Activated naive CD8-positive, alpha-beta T cell (primary cell): ENCODE measurements around the gene MSI2.
A peak's percentile ranks its signal among the peaks of the same experiment; 100 is the strongest.

ENCODE experiments used
- H3K27ac Mint-ChIP-seq: one replicate; pipeline ENCODE4 v1.8.0; 2021; ENCODE audit warnings: mixed read lengths
- H3K27me3 Mint-ChIP-seq: one replicate; pipeline ENCODE4 v1.8.0; 2021; ENCODE audit warnings: mixed read lengths
- H3K36me3 Mint-ChIP-seq: one replicate; pipeline ENCODE4 v1.8.0; 2021; ENCODE audit warnings: mixed read lengths
- H3K4me1 Mint-ChIP-seq: one replicate; pipeline ENCODE4 v1.8.0; 2021; ENCODE audit warnings: low read depth, mixed read lengths
- H3K4me3 Mint-ChIP-seq: one replicate; pipeline ENCODE4 v1.8.0; 2021; ENCODE audit warnings: mild to moderate bottlenecking, mixed read lengths
- H3K9me3 Mint-ChIP-seq: one replicate; pipeline ENCODE4 v1.8.0; 2021; ENCODE audit warnings: low read depth, mixed read lengths

The MSI2 gene

DNA sequence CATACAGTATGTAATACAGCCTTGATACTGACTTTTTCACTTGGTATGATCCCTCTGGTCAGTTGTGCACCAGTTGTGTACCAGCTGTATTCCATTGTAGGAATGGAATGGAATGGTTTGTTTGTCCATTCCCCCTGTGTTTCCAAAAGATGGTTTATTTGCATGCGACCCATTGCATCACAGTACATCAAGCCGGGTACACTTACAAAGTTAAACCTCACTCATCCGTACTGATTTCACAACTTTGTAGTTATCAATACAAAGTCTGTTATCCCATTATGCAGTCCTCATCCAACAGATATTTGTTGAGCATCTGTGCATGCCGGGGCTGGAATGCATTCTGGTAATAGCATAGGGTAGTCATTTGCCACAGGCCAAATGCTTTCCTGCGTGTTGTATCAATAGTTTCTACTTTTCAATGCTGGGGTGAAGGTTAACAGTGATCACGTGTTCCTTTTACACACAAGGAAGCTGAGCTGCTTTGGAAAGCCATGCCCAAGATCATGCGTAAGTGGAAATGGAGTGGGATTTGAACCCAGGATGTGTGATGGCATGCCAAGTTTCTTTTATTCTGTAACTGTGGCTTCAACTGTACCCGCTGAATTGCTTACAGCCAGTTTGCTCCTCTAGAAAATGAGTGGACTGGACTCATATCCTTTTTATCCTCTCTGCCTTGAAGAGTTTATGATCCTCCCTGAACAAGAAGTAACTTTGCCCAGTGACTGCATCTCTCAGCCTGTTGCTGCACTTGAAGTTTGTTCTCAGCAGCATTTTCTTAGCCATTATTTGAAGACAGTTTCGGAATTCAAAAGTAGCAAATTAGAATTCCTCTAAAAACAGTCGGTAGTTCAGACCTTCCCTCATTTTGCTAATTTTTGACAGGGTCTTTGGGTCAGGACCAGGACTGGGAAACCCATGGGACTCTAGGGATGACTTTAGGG lies 260.2 kb downstream of the MSI2 start:
- peaks cover 13% of the 10 kb centered on the region for H3K4me1 Mint-ChIP-seq
- H3K9me3 Mint-ChIP-seq = no peaks in the 10 kb centered on the region
- no peaks in the 10 kb centered on the region for H3K27me3 Mint-ChIP-seq
- no peaks in the 10 kb centered on the region for H3K36me3 Mint-ChIP-seq
- no peak overlapping the region for H3K4me3 Mint-ChIP-seq
- no peak overlapping the region for H3K27ac Mint-ChIP-seq

DNA sequence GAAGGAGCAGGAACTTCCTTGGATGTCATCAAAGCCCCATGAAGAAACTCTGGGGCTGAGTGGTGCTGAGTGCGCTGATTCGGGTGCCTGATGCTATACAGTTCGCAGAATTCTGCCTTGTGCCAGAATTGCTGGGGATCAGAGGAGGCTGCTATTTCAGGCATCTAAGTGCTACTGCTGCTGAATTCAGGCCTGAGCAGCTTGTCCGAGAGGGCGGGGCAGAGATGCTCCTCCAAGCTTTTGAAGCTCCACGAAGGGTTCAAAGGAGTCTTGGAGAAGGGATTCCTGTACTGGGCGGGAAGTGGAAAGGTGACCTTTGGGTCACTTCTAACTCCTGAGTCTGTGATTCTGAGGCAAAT lies 260.9 kb downstream of the MSI2 start:
- Mint-ChIP-seq H3K4me1 (peaks cover 15% of the 10 kb centered on the region), H3K27me3 (no peaks in the 10 kb centered on the region), H3K9me3 (no peaks in the 10 kb centered on the region), H3K27ac (no peak overlapping the region), H3K36me3 (no peaks in the 10 kb centered on the region), H3K4me3 (no peak overlapping the region)

DNA sequence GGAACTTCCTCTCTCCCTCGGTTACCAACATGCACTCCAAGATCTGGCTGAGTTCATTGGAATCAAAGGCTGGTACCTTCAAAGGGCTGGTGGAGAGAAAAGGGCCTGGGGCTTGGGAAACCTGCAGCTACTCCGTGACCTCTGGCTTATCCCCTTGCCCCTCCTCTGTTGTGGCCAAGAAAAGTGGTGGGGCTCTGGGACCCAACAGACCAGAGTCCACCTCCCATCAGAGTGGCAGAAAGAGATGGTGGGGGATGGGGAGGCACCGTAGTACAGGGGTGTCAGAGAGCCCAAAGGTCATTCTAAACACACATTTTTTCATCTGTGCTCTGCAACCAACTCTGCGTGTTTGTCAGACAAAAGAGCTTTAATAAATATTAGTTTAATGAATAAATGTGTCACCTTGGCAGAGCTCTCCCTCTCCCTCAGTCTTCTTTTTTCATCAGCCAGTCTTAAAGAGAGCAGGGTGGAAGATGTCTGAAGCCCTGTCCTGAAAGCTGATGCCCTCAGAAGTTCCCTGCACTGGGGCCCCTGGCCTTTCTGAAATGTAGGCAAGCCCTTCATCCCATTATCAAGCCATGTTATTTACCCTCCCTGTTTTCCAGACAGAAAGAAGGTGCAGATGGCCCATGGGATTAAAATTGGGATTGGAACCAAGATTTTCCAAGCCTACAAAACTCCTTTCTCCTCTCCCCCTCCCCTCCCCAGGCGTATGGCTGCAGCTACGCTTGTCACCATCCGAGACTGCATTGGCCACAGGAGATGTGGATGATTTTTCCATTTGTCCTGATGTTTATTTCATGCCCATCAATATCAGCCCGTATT lies 261.5 kb downstream of the MSI2 start:
- H3K4me1 Mint-ChIP-seq = peaks cover 17% of the 10 kb centered on the region
- no peak overlapping the region for H3K4me3 Mint-ChIP-seq
- no peaks in the 10 kb centered on the region for H3K9me3 Mint-ChIP-seq
- H3K27me3 Mint-ChIP-seq = no peaks in the 10 kb centered on the region
- H3K36me3 Mint-ChIP-seq = no peaks in the 10 kb centered on the region
- no peak overlapping the region for H3K27ac Mint-ChIP-seq

DNA sequence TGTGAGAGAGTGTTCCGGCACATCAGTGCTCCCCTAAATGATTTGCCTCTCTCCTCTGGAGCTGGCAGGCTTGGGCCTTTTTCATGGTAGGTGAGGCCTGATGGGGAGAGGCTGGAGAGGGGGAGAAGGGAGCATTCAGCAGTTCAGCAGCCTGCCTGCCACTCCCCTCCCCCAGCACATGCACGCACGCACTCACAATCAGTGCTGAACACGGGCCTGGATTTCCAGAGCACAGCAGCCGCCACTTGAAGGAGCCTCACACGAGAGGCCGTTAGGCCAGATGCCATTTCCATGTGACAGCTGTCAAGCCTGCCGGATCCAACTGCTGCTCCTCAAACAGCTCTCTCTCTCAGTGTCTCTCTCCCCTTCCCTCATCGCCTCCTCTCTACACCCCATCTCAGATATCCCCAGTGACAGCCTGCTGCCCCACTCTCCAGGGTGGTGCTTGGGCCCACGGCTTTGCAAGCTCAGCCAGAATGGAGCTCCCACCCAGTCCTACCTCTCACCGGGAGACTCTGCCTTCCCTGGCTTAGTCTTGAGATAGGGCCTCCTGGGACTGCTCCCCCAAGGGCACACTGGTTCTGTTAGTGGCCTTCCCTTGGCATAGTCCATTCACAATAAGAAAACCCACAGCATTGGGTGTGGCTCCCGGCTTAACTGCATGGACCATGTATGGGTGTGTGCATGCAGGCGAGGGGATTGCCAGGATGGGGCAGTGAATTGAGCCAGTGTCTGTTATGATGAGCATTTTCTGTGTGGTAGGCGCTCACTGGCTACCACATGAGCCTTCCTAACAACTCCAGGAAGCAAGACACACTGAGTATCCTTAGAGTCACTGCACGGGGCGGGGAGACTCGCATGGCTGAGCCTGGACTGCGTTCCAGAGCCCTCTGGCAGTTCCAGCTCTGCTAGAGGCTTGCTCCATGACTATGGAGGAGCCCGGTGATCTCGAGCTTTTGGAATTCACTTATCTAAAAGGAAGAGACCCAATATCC lies 262.6 kb downstream of the MSI2 start:
- Mint-ChIP-seq H3K4me3 (no peak overlapping the region), H3K27me3 (no peaks in the 10 kb centered on the region), H3K27ac (no peak overlapping the region), H3K36me3 (no peaks in the 10 kb centered on the region), H3K4me1 (peaks cover 18% of the 10 kb centered on the region), H3K9me3 (no peaks in the 10 kb centered on the region)

DNA sequence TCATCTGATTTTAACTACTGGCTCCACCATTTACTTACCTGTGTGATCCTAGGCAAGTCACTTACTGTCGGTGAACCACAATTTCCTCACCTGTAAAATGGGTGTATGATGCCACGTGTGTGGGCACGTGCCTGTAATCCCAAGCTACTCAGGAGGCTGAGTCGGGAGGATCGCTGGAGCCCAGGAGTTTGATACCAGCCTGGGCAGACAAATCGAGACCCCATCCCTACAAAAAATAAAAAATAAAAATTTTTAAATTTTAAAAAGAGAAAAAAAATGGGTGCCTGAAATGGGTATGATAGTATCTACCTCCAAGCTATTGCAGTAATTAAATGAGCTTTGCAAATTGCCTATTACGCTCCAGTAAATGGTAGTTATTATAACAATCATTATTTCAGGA lies 263.5 kb downstream of the MSI2 start:
- Mint-ChIP-seq H3K27ac (no peak overlapping the region), H3K4me3 (no peak overlapping the region), H3K9me3 (no peaks in the 10 kb centered on the region), H3K27me3 (no peaks in the 10 kb centered on the region), H3K4me1 (peaks cover 19% of the 10 kb centered on the region), H3K36me3 (no peaks in the 10 kb centered on the region)

DNA sequence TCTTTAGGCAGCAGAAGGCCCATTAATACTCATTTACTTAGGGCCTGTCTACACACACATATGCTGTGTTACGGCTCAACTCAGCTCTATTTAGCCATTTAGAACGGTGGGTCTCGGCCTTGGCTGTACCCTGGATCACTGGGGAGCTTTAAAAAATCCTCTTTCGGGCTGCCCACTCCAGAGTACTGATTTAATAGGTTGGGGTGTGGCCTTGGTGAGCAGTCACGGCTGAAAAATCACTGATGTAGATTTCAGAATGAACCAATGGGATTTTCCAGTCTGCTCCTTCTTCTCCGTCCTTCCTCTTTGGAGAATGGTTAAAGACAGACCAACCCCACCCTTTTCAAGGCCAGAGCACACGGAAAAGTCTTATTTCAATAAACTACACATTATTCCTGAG lies 265.3 kb downstream of the MSI2 start:
- H3K4me1 Mint-ChIP-seq = peaks cover 26% of the 10 kb centered on the region
- no peak overlapping the region for H3K27ac Mint-ChIP-seq
- H3K36me3 Mint-ChIP-seq = no peaks in the 10 kb centered on the region
- H3K4me3 Mint-ChIP-seq = no peak overlapping the region
- no peaks in the 10 kb centered on the region for H3K9me3 Mint-ChIP-seq
- H3K27me3 Mint-ChIP-seq = no peaks in the 10 kb centered on the region

DNA sequence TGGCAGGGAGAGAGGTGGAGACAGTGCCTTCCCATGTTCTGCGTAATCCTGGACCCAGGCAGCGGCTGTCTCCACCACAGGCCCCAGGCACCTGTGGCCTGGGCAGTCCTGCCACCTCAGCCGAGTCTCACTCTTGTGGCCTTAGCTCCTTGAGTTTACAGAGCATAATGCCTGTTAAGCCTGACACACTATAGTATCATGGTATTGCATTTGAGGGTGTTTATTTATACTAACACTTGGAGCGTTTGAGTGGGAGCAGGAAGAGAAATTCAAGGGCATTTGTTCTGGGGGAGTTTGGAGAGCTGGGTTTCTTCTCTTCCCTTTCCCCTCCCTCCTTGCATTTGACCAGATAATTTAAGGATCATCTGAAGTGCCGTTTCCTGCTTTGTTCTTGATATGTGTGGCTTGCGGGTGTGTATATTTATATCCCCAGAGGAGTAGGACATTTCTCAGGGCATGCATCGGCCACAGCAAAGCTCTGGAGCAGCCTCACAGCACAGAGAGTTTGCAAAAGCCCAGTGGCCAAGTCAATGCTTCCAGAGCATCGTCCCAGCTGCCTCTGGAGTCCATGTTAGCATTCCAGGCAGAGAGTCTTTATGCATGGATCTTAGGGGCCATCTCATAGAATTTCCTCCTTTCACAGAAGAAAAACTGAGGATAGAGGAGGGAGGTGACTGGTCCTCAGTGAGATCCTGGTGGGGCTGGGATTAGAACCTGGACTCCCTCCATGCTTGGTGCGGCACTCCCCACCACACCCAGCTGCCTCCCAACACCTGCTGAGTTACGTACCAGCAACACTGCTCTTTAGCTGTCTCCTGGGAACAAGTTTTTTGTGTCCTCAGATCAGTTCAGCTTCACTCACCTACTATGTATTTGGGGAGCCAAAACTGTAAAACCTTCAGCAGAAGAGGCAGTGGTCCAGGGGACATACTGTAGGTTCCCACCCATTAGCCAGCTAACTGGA lies 266.0 kb downstream of the MSI2 start:
- Mint-ChIP-seq H3K27me3 (no peaks in the 10 kb centered on the region), H3K9me3 (no peaks in the 10 kb centered on the region), H3K4me3 (no peak overlapping the region), H3K4me1 (peaks cover 26% of the 10 kb centered on the region), H3K27ac (no peak overlapping the region), H3K36me3 (no peaks in the 10 kb centered on the region)

DNA sequence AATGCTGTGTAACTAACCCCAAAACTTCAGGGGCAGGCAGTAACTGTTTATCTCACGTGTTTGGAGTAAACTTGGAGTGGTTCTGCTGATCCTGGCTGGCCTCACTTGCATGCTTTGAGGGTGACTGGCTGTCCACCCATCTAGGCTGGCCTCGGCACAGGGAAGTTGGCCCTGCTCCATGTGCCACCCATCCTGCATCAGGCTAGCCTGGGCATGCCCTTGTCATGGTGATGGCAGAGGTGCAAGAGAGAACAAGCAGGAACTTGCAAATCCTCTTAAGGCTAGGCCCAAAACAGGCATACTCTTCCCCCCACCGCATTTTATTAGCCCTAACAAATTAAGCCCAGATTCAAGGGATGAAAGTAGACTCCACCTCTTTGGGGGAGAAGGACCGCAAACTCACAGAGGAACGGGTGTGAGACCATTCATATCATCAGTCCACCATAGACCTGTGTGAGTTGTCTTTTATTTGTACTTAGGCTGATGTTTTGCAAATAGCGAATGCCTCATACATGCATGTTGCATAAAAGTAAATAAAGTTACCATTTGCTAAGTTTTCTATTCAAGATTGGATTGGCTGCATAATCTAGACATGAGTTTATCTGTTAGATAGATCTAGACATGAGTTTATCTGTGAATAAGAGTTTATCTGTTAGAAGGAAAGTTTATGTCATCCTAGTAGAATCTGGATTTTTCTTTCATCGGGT lies 267.8 kb downstream of the MSI2 start:
- no peak overlapping the region for H3K27ac Mint-ChIP-seq
- no peaks in the 10 kb centered on the region for H3K27me3 Mint-ChIP-seq
- peaks cover 24% of the 10 kb centered on the region for H3K4me1 Mint-ChIP-seq
- H3K4me3 Mint-ChIP-seq = no peak overlapping the region
- H3K9me3 Mint-ChIP-seq = no peaks in the 10 kb centered on the region
- H3K36me3 Mint-ChIP-seq = no peaks in the 10 kb centered on the region

DNA sequence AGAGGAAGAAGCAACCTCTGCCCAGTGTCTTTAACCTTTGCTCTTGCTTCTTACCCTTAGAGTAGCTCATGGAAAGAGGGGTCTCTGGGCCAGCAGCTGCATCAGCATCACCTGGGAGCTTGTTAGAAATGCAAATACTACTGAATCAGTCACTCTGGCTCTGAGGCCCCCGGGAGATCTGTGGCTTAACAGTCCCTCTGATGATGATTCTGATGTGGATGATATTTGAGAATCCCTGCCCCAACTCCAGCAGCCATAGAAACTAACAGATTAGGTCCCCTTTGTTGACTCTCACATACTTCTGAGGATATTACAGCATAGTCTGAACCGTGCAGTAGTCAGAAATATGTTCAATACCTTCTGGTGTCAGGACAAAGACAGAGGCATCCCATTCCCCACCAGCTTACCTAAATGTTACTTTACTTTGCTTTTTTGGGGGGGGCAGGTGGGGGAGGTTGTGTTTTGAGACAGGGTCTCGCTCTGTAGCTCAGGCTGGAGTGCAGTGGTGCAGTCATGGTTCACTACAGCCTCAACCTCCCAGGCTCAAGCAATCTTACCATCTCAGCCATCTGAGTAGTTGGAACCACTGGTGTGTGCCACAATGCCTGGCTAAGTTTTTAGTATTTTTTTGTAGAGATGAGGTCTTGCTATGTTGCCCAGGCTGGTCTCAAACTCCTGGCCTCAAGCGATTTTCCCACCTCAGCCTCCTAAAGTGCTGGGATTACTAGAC lies 268.7 kb downstream of the MSI2 start:
- Mint-ChIP-seq H3K4me1 (peaks cover 31% of the 10 kb centered on the region), H3K27ac (peak overlapping the region; percentile 34), H3K36me3 (no peaks in the 10 kb centered on the region), H3K27me3 (no peaks in the 10 kb centered on the region), H3K9me3 (no peaks in the 10 kb centered on the region), H3K4me3 (no peak overlapping the region)

DNA sequence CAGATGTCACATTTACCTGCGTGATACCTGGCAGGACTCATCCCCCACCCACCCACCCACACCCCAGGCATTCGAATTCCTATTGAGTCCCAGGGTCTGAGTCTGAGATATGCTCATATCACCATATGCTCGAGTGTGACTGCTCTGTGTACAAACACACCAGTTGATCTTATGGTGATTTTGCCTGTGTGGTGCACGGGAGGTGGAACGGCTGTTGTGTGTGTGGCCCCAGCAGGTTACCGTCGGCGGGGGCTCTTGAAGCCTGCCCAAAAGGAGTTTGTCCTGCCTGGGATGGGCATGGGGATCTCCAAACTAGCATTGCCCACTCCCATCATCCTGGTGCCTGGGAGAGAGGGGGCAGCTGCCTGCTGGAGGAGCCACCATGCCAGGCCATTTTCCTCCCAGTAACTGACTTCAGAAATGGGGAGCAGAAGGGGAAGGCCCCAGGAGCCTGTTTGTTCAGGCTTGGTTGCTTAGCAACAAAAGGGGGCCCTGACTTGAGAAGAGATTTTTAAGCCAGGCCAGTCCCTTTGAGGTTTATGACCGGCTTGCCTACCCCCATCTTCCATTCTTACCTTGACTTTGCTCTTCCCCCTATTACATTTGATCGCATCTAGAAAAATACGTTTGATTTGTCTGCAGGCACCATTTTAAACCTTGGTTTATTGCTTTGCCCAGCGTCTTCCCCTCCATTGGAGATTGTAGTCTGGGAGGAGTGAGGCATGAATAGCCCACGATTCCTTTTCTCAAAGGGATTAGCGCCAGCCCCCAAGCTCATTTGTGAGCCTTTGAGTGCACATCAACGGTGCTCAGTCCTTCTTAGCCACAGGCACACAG lies 271.1 kb downstream of the MSI2 start:
- Mint-ChIP-seq H3K4me1 (peaks cover 50% of the 10 kb centered on the region), H3K27ac (no peak overlapping the region)

DNA sequence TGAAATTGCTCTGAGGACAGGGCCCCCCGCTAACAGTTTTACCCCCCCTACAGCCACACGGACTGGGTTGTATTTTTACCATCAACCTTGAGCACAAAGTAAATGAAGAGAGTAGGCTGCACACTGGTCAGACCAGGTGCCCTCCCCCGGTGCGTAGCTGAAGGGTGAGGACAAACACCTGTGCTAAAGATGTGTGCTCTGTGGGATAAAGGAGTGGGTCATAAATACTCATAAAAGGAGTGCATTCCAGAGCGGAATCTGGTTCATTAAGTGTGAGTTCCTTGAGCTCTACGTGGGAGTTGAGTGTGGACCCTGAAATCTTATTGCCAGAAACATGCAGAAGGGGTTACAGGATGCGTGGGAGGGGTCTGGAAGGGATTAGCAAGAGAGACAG lies 271.7 kb downstream of the MSI2 start:
- H3K4me3 Mint-ChIP-seq = no peak overlapping the region
- H3K36me3 Mint-ChIP-seq = no peaks in the 10 kb centered on the region
- H3K27me3 Mint-ChIP-seq = no peaks in the 10 kb centered on the region
- H3K27ac Mint-ChIP-seq = no peak overlapping the region
- H3K9me3 Mint-ChIP-seq = no peaks in the 10 kb centered on the region
- H3K4me1 Mint-ChIP-seq = peaks cover 52% of the 10 kb centered on the region

More for the DNA sequence above, 271.1 kb downstream of the MSI2 start:
- Mint-ChIP-seq H3K9me3 (no peaks in the 10 kb centered on the region), H3K36me3 (no peaks in the 10 kb centered on the region), H3K27me3 (no peaks in the 10 kb centered on the region), H3K4me3 (no peak overlapping the region)

DNA sequence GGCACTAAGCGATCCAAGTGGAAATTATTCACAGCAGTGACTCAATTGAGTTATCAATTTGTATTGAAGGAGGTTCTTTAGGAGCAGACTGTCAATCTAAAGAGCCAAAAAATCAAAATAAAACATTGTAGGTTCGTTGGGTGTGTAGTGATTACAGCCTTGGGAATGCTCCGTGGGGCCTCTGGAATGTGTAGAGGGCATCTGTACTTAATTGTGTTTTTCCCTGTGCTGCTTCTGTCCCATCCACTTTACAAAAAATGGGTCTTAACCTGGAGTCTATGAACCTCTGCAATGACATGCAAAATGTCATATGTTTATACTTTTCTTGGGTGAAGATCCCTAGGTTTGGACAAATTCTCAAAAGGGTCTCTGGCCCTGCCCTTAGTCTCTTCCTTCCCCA lies 273.7 kb downstream of the MSI2 start:
- H3K36me3 Mint-ChIP-seq = peaks cover 2% of the 10 kb centered on the region
- H3K27me3 Mint-ChIP-seq = no peaks in the 10 kb centered on the region
- no peak overlapping the region for H3K4me3 Mint-ChIP-seq
- H3K4me1 Mint-ChIP-seq = peaks cover 40% of the 10 kb centered on the region
- H3K9me3 Mint-ChIP-seq = no peaks in the 10 kb centered on the region
- peak overlapping the region; percentile 61 for H3K27ac Mint-ChIP-seq
